ENCODE measurements around the gene SNTA1. TPM values are rescaled to one million over a fixed set of nuclear protein-coding genes. Genes with fewer than 3 reads are reported as not detected.

The SNTA1 gene
- total RNA-seq, 1 experiment from 2014 or later: 9.9 TPM

GRCh38 chr20:33450867-33451266 is 7.3 kb upstream of the SNTA1 start:
- Histone ChIP-seq H3K79me2 (ENCODE audit: insufficient read depth, low read length) (no peaks in the 10 kb centered on the region), H3K23me2 (ENCODE audit: insufficient read length, low read depth, low read length, poor library complexity, severe bottlenecking) (no peaks in the 10 kb centered on the region), H3K4me2 (ENCODE audit: insufficient read depth, insufficient read length, low read length) (no peak overlapping the region), H3K14ac (ENCODE audit: insufficient read depth, low read length) (no peak overlapping the region), H2BK15ac (ENCODE audit: low read depth, low read length) (no peak overlapping the region), H3T11ph (ENCODE audit: low read length) (no peak overlapping the region), H4K8ac (replicated peaks; ENCODE audit: insufficient read length, low read depth, low read length) (no peak overlapping the region), H2AK5ac (ENCODE audit: insufficient read length, low read length) (no peak overlapping the region), H3K9ac (ENCODE audit: extremely low read depth, insufficient read length, low read length) (no peak overlapping the region), H2BK120ac (ENCODE audit: low read depth, low read length, poor library complexity, severe bottlenecking) (no peak overlapping the region), H4K5ac (ENCODE audit: insufficient read length, low read depth, low read length) (no peak overlapping the region), H4K91ac (ENCODE audit: insufficient read length, low read depth, low read length) (no peak overlapping the region), H3K56ac (ENCODE audit: insufficient read length, low read depth, low read length) (no peak overlapping the region), H3K18ac (ENCODE audit: insufficient read length, low read depth, low read length) (no peak overlapping the region), H3K23ac (ENCODE audit: insufficient read length, low read depth, low read length) (no peak overlapping the region), H4K20me1 (ENCODE audit: control insufficient read depth, insufficient read depth, insufficient read length) (no peaks in the 10 kb centered on the region), H3K27me3 (ENCODE audit: insufficient read depth, low read length) (no peaks in the 10 kb centered on the region), H3K4ac (ENCODE audit: low read depth, low read length) (no peak overlapping the region), H2BK5ac (ENCODE audit: insufficient read length, low read length) (no peak overlapping the region), H3K9me3 (ENCODE audit: control insufficient read depth, low read depth, low read length) (no peaks in the 10 kb centered on the region), H3K4me1 (ENCODE audit: insufficient read depth, low read length) (no peaks in the 10 kb centered on the region), H3K27ac (ENCODE audit: insufficient read length, low read depth, low read length) (no peak overlapping the region), H3K79me1 (ENCODE audit: insufficient read depth, low read depth, low read length, poor library complexity, severe bottlenecking) (no peaks in the 10 kb centered on the region), H2AFZ (ENCODE audit: low read length) (no peak overlapping the region), H2BK12ac (ENCODE audit: insufficient read length, low read depth, low read length) (no peak overlapping the region), H2BK20ac (ENCODE audit: low read depth, low read length, poor library complexity, severe bottlenecking) (no peak overlapping the region)
- DNase-seq: no peak
- peaks cover 7% of the 10 kb centered on the region for H3K27me3 Mint-ChIP-seq (ENCODE audit: low read depth)
- H3K9me3 Mint-ChIP-seq: peaks cover 2 to 9% of the 10 kb centered on the region in 2 experiments; a peak in 3 of 5 replicates
- no peak overlapping the region for H3K27ac Mint-ChIP-seq
- TF ChIP-seq, protein P1, sequence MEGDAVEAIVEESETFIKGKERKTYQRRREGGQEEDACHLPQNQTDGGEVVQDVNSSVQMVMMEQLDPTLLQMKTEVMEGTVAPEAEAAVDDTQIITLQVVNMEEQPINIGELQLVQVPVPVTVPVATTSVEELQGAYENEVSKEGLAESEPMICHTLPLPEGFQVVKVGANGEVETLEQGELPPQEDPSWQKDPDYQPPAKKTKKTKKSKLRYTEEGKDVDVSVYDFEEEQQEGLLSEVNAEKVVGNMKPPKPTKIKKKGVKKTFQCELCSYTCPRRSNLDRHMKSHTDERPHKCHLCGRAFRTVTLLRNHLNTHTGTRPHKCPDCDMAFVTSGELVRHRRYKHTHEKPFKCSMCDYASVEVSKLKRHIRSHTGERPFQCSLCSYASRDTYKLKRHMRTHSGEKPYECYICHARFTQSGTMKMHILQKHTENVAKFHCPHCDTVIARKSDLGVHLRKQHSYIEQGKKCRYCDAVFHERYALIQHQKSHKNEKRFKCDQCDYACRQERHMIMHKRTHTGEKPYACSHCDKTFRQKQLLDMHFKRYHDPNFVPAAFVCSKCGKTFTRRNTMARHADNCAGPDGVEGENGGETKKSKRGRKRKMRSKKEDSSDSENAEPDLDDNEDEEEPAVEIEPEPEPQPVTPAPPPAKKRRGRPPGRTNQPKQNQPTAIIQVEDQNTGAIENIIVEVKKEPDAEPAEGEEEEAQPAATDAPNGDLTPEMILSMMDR (conservative IDR thresholded peaks at IDR 0.05): no peak
- no peaks in the 10 kb centered on the region for H3K4me1 Mint-ChIP-seq
- no peak overlapping the region for H3K4me3 Mint-ChIP-seq
- WGBS (ENCODE audit: extremely low coverage, insufficient read length, low lambda C conversion rate): no CpG with 5 or more reads among the region's 4 CpGs
- peaks cover 1 to 6% (median 2%) of the 10 kb centered on the region in 3 experiments; a peak in 4 of 7 replicates for H3K36me3 Mint-ChIP-seq (ENCODE audit: insufficient read depth in 1 of 3, low read depth in 3 of 3)

Measured in H9 (cell line).